GM19035 (cell line): ENCODE measurements around the gene NCEH1.
"Not testable (repeated sequence)": the region's sequence is repeated elsewhere in the genome, so short reads cannot be mapped to it uniquely, and the experiment has no call there.

Source experiments
- ATAC-seq: cut with Tn5 transposase; IDR thresholded peaks from one replicate; pipeline ENCODE4 v1.9.1; 2021; ENCODE audit not compliant: unreplicated experiment

NCEH1 gene

GRCh38 chr3:172707967-172708366 is 2.9 kb downstream of the NCEH1 start:
- ATAC-seq = no peak

- no peak for ATAC-seq
Observed at GRCh38 chr3:172707030-172707429, 3.8 kb downstream of the NCEH1 start.

GRCh38 chr3:172705170-172705569 is 5.7 kb downstream of the NCEH1 start:
- no peak for ATAC-seq

- no peak for ATAC-seq
Observed at GRCh38 chr3:172704001-172704400, 6.9 kb downstream of the NCEH1 start.

- ATAC-seq = not testable (repeated sequence)
Observed at GRCh38 chr3:172702731-172703130, 8.1 kb downstream of the NCEH1 start.

- no peak for ATAC-seq
Observed at GRCh38 chr3:172702256-172702655, 8.6 kb downstream of the NCEH1 start.

- no peak for ATAC-seq
Observed at GRCh38 chr3:172701751-172702150, 9.1 kb downstream of the NCEH1 start.

- no peak for ATAC-seq
Observed at GRCh38 chr3:172700936-172701455, 9.9 kb downstream of the NCEH1 start.

- no peak for ATAC-seq
Observed at GRCh38 chr3:172700256-172700655, 10.6 kb downstream of the NCEH1 start.

GRCh38 chr3:172699031-172699430 is 11.8 kb downstream of the NCEH1 start:
- no peak for ATAC-seq

- no peak for ATAC-seq
Observed at GRCh38 chr3:172698631-172699030, 12.2 kb downstream of the NCEH1 start.

GRCh38 chr3:172697558-172697957 is 13.3 kb downstream of the NCEH1 start:
- no peak for ATAC-seq

- no peak for ATAC-seq
Observed at GRCh38 chr3:172696357-172696756, 14.5 kb downstream of the NCEH1 start.

GRCh38 chr3:172694573-172695246 is 16.2 kb downstream of the NCEH1 start:
- ATAC-seq = no peak

GRCh38 chr3:172692751-172693338 is 18.0 kb downstream of the NCEH1 start:
- ATAC-seq = peak; percentile 66

GRCh38 chr3:172690936-172691335 is 19.9 kb downstream of the NCEH1 start:
- no peak for ATAC-seq

- ATAC-seq = no peak
Observed at GRCh38 chr3:172688588-172688987, 22.3 kb downstream of the NCEH1 start.

- ATAC-seq = no peak
Observed at GRCh38 chr3:172687501-172687900, 23.4 kb downstream of the NCEH1 start.

- ATAC-seq = no peak
Observed at GRCh38 chr3:172685331-172686214, 25.3 kb downstream of the NCEH1 start.

GRCh38 chr3:172680684-172681083 is 30.2 kb downstream of the NCEH1 start:
- ATAC-seq = no peak

GRCh38 chr3:172679599-172679998 is 31.3 kb downstream of the NCEH1 start:
- ATAC-seq = no peak

GRCh38 chr3:172678068-172678467 is 32.8 kb downstream of the NCEH1 start:
- no peak for ATAC-seq
